Thyroid gland (tissue), 4 donors: ENCODE measurements around the gene UVSSA.

Experiments used
- CTCF ChIP-seq, 6 experiments: fragments of 200-600 bp in 3 of 6; fragments of 450-650 bp in 3 of 6; sonication (generic) in 3 of 6; IDR thresholded peaks; one replicate each; pipeline ENCODE4 v1.5.1; 2016 to 2019; ENCODE audit warnings: antibody characterized with exemption in 6 of 6, mild to moderate bottlenecking in 2 of 6, inconsistent platforms in 1 of 6, moderate library complexity in 1 of 6
- POLR2A ChIP-seq, 2 donors: fragments of 450-650 bp; IDR thresholded peaks; one replicate each; pipeline ENCODE4 v1.6.1; 2017; ENCODE audit warnings: antibody characterized with exemption in 2 of 2, mild to moderate bottlenecking in 2 of 2, moderate library complexity in 1 of 2

GRCh38 chr4:1323280-1323634, 23.8 kb upstream of the UVSSA start:
- TF ChIP-seq CTCF (IDR thresholded peaks at IDR 0.05) = no peak
- TF ChIP-seq POLR2A (IDR thresholded peaks at IDR 0.05) = no peak
